Glomerular visceral epithelial cell (primary cell): ENCODE data around the gene GSTM4.

Source experiments
- DNase-seq: peaks from one replicate; pipeline ENCODE4 v3.0.0-alpha.2; 2016; ENCODE audit errors: extremely low spot score

Gene GSTM4

GRCh38 chr1:109624201-109625010, 31.5 kb upstream of the GSTM4 start:
- no peak for DNase-seq

- no peak for DNase-seq
These were observed 30.7 kb upstream of the GSTM4 start for GRCh38 chr1:109625176-109625575.

- no peak for DNase-seq
These were observed 30.0 kb upstream of the GSTM4 start for GRCh38 chr1:109625601-109626560.

GRCh38 chr1:109626682-109627408, 29.1 kb upstream of the GSTM4 start:
- DNase-seq, result no peak

GRCh38 chr1:109627692-109628399, 28.1 kb upstream of the GSTM4 start:
- DNase-seq, result peak; percentile 96

GRCh38 chr1:109628540-109629321, 27.2 kb upstream of the GSTM4 start:
- peak; percentile 97 for DNase-seq

- DNase-seq, result no peak
These were observed 26.4 kb upstream of the GSTM4 start for GRCh38 chr1:109629372-109630030.

- DNase-seq, result no peak
These were observed 25.6 kb upstream of the GSTM4 start for GRCh38 chr1:109630081-109630897.

GRCh38 chr1:109630898-109631512, 24.9 kb upstream of the GSTM4 start:
- no peak for DNase-seq

GRCh38 chr1:109631513-109632505, 24.1 kb upstream of the GSTM4 start:
- DNase-seq, result no peak

GRCh38 chr1:109632671-109633346, 23.1 kb upstream of the GSTM4 start:
- no peak for DNase-seq

GRCh38 chr1:109634292-109634691, 21.6 kb upstream of the GSTM4 start:
- DNase-seq, result no peak

GRCh38 chr1:109634771-109635750, 20.8 kb upstream of the GSTM4 start:
- DNase-seq, result no peak

- DNase-seq, result no peak
These were observed 20.1 kb upstream of the GSTM4 start for GRCh38 chr1:109635862-109636200.

- no peak for DNase-seq
These were observed 19.5 kb upstream of the GSTM4 start for GRCh38 chr1:109636201-109636952.
